HG02623 (cell line): ENCODE data around the gene FNDC5.

ENCODE experiments used
- ATAC-seq: cut with Tn5 transposase; IDR thresholded peaks from one replicate; pipeline ENCODE4 v1.9.1; 2021; ENCODE audit warnings: moderate library complexity; ENCODE audit not compliant: unreplicated experiment

The FNDC5 gene

DNA sequence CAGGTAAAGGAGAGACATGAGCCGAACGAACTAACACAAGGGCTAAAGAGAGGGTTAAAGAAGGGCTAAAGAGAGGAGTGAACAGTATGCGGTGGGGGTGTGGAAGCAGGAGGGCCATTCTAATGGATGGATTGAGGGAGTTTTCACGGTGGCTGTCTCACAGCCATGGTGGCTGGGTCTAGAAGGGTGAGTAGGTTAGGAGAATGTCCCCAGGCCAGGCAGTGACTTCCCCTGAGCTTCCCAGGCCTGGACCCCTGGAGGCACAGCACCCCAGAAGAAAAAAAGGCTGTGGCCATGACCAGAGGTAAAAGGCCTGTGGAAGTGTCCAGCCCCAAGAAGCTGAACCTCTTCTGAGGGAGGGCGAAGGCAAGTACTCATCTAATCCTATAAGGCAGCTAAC is 3.6 kb downstream of the FNDC5 start:
- ATAC-seq = no peak

DNA sequence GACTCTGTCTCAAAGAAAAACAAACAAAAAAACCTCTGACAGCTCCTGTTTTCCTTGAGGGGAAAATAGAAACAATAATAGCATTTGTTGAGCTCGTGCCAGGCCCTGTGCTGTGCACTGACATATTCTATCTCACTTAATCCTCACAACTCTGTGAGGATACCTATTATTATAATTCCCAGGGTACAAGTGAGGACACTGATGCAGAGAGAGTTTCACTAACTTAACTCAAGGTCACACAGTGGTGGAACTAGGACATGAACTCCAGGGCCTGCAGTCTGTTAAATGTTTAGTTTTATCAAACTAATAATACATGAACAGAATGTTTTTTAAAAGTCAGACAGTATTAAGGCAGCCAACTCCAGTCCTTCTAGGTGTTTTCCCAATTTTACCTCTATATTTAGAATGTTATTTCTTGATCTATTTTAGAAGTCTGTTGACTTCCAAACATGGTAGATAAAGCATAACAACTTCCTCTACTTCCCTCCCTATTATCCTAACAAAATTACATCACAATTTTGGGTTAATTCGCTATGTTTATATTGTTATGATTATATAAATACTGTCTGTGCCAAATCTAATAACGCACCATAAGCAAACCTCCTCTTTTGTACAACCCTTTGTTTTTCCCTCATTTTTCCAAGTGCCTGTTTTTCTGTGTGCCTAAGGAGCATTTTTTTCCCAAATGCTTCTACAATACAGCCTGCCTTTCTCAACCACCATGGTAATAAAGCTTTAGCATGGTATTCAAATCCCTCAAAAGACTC is 4.9 kb downstream of the FNDC5 start:
- no peak for ATAC-seq

DNA sequence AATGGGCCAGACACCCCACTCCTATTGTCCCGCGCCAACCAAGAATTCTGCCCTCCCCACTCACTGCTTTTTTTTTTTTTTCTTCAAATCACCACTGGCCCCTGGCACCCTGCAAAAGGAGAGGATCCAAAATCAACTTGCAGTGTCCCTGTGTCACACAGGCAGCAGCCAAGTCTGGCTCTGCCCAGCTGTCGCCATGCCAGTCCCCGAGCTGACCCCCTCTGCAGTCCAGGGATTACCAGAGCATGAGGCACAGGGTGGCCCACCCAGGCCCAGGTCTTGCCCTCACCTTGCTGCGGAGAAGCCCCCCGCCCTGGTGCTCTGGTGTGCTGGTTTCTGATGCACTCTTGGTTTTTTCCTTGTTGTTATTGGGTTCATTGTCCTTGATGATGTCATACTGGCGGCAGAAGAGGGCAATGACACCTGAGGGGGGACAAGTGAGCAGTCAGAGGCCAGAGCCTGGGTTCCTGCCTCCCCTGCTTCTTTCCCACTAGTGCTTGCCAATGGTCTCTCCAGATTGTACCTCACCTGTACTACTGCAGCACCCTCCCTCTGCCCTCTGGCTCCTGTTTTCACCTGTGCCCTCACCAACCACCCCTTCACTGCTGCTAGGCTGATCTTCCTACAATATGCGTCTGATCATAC is 6.2 kb downstream of the FNDC5 start:
- ATAC-seq = no peak

DNA sequence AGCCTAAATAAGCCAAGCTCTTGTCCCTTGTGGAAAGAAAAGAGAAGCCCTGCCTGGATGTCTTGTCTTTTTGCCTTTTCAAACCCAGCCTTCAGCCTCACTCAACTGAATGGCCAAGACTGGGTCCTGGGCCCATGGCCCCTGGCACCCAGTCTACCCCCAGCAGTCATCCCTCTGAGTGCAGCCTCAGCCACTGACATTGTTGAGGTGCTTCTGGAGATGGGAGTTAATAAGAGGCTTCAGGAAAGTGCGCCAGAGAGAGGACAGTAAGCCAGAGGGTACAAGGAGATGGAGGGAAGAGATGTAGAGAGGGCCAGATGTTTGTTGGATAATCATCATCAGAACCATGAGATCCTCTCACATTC is 6.8 kb downstream of the FNDC5 start:
- no peak for ATAC-seq

DNA sequence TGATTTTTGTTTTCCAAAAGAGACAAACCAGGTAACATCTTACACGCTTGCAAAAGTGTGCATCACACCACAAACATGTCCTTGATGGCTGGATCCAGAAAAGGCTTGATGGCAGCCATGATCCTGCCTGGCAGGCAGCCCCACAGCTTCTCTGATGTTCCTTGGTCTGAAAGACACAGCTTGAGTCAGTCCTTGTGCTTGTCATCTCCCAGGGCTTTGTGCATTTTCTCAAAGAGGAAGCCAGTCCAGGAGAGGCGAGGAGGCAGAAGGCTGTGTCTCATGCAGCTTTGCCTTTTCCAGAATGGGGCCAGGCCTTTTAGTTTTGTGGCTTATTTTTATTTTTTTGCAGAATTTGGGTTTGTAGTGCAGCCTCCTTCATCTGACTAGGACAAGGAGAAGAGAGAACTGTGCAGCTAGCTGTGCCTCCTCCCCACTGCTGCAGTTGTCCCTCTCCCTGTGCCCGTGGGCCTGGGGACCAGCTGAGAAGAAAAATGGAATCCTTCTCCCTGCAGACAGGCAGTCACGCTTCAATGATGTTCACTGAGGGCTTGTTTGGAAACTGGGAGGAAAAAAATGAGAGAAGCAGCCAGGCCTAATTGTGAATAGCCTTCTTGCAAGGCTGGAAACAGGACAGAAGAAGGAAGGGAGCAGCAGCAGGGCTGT is 7.4 kb downstream of the FNDC5 start:
- no peak for ATAC-seq

DNA sequence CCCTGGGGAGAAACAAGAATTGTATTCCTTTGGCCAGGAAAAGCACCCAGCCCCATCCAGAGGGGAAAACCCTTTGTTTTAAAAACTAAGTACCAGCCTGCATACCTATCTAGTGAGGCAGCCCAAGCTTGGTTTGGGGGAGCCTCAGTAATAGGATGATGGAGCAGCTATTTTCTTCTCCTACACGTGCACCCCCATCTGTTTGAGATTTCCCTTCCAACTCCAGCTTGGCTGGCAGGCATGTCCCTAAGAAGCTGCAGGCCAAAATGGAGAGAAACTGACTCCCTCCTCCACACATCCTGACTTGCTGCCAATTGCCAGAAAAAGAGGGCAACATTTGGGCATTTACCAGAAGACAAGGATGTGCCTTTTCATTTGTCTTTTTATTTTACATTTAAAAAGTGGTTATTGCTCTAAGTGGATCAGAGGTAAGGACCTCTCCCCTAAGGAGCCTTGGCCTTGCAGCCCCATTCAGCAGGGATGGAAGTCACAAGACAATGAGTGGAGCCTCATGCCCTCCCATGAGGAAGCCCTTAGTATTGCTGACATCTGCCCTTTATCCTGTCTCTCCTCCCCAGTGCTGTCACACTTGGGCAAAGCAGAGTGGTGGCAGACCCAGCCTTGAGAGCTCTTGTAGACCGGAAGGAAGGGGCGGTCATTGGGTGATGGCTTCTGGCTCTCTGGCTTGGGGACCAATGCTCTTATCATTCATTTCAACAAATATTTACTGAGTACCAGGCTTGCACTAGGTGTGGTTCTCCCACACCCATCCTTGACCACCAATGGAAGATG is 8.6 kb downstream of the FNDC5 start:
- ATAC-seq = no peak

DNA sequence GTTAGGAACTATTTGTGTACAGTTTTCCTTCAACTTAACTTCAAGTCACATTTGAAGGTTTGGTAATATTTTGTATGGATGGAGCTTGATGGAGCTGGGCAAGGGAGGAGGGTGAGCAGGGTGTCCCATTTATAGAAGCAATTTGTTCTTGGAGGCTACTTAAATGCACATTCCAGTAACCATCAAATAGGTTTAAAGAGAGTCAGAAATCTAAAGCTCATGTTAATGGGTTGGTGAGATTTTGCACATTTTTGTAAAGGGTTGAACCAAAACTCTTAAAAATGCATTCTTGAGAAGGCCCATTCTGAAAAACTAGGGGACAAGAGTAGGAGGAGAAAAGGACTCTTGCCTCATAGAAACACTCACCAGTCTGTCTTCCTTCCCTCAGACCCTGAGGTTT is 10.1 kb downstream of the FNDC5 start:
- ATAC-seq = no peak

DNA sequence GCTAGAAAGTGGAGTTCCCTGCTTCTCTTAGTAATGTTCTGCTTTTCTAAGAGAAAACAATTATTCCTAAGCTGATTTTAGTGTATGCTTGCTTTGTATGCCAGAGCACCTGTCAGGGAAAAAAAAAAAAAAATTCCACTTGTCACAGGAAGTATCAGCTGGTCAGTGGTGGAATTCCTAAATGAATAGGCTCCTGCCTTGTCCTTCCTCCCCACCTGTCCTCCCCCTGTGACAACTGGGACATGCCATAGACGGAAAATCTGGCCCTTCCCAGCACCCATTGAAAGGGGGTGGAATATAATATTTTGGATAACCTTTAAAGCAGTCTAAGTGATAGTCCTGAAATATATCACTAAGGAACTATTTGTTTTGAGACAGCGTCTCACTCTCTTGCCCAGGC is 10.8 kb downstream of the FNDC5 start:
- ATAC-seq = no peak

DNA sequence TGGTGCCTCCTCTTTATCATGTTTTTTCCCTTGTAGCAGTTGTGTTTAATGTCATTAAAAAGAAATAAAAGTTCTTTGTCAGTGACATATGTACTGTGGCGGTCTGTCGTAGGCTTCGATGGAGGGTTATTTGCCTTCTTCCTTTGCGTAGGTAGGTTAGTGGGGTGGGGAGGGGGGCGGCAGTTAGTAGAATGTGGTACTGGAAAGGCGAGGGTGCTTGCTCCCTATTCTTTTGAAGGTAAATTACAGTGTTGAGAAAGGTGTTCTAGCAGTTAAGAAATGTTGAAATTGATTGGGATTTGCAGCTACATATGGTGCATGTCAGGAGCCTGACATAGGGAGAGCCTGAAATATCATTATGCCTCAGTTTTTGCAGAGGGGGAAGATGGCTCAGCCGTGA is 11.9 kb downstream of the FNDC5 start:
- ATAC-seq = no peak

DNA sequence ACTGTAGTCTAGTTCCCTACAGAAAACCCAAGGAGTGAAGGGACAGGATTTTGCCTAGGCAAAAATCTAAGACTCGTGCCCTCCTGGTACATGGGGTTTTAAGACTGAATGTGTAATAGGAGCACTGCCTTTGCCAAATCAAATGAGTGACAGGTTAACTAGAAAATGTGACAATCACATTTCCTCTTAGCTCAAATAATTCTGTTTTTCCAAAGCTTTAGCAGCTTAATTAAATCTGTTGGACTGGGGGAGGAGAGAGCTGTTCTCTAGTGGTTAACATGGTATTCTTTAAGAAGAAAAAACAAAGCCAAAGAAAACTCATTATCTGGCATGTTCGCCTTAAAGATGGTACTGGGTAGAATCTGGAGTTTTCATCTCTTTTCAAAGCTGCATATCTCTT is 12.6 kb downstream of the FNDC5 start:
- ATAC-seq = no peak

DNA sequence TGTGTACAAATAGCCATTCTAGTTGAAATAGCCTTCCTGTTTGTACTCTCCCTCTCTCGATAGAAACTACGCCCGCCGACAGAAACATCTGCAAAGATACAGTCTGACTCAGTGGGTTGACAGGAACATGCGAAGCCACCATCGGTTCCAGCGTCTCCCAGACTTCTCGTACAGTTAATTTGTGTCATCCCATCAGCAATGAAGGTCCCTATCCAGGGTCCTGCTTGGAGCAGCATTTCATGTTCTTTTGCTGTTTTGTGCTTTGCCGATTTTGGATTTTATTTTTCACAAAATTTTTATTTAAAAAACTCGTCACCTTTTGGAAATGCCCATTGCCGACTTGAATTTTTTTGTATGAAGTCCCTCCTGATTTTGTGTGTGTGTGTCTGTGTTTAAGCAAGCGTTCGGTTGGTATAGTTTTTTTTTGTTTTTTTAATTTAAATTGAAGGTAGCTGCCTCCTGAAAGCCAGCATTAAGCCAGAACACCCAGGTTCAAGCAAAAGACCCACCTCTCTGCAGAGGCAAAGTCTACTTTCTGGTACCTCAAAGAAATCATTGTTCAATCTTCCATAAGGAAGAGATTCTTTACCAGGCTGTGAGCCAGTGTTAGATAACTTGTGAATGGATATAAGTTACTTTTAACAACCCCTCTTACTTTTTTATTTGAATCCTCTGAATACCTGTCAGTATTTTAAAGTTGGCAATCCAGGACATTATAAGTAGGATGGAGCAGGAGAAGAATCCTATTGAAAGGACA is 14.7 kb downstream of the FNDC5 start:
- ATAC-seq = no peak

DNA sequence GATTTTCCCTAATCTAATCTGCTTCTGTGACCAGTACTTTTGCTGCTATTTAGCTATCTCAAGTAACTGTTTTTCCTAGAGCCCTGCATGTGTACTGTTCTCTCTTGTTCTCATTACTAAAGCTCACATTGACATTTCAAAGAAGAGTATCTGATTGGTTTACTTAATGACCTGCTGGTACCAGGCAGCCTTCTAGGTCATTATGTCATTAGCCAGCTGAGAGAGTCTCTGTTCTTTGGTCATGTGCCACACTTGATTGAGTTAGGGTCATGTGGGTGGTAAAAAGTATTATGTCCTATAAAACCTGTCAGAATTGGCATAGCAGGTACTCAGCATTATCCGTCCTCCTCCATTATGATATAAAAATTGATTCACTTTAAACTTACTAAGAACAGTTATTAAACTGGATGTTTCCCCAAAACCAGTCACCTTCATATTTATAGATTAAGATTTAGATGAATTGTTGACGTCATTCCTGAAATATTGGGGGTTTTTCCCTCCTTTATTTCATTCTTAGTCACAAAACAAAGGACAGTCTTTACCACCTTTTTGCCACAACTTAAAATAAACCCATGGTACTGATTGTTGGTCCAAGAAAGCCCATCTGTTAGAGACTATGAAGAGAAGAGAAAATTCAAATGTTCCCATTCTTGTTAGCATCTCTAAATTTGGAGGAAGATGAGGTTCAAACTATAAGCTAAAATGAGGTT is 22.2 kb downstream of the FNDC5 start:
- no peak for ATAC-seq

DNA sequence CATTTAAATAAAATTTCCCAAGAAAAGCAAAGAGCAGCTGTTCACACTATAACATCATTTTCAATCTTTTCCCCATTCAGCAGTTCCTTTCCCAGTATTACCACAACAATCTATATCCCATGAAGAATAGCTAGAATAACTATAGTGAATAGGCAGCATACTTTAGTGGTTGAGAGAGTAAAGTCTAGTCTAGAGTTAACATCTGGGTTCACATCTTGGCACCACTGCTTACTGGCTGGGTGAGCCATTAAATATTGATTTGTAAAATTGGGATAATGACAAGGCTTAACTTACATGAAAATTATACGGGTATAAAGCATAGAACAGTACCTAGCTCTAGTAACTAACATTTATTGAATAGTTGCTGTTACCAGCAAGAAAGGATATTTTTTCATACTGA is 38.8 kb downstream of the FNDC5 start:
- no peak for ATAC-seq

DNA sequence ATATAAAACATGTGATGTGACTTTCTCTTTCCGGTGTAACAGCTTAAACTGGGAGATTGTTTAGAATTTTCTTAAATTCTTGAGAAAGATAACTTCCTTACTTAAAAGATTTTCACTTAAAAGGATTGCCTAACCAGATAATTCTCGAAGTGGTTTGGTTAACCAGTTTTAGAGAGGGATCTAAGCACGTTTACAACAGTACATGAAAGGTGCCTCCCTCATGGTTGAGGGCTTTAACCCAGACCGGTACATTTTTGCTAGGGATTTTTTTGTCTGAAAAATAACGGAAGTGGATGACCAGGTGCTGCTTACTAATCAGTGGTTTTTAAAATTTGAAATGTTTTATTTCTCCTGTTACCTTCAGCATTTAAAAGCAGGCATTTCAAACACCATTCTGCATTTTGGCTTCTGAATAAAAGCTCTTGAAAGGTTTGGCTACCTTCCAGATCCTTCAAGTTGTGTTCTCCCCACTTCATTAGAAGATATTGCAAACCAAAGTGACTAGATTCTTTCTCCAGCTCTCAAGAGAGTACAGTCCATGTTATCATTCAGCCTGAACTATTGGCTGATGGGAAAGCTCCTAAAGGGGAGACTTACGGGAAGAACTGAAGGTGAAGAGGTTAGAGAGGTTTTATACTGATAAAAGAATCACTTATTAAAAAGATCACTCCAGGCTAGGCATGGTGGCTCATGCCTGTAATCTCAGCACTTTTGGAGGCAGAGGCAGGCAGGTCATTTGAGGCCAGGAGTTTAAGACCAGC is 40.4 kb downstream of the FNDC5 start:
- no peak for ATAC-seq

DNA sequence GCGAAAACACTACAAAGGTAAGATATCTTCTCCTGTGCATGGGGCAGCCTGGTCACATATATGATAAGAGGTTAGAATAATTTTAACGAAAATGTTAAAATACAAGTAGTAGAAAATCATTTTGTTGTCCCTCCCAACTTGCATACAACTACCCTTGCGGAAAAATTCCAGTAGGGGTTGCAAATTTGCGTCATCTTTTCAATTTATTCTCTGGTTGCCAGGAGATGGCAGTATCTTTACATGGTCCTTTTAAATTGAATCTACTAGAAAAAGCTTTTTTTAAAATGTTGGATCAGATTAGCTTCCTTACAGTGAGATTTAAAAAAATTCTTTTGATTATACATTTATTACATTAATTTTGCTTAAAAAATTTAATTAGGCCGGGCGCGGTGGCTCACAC is 42.4 kb downstream of the FNDC5 start:
- ATAC-seq = no peak

DNA sequence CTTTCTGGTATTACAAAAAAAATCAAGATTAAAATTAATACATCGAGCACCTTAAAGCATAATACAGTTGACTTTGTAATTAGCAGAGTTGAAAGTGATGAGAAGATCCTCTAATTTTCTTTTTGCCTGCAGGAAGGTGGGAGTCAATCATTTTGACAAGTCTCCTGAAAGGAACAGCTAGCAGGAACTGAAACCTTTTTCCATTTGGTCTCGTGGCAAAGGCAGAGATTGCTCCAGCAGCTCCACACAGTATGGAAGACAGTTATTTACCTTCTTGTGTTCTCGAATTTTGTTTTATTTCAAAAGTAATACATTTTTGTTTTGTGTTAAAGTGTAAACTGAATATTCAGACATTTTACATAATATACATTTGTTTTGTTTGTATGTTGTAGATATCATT is 45.5 kb downstream of the FNDC5 start:
- ATAC-seq = no peak

DNA sequence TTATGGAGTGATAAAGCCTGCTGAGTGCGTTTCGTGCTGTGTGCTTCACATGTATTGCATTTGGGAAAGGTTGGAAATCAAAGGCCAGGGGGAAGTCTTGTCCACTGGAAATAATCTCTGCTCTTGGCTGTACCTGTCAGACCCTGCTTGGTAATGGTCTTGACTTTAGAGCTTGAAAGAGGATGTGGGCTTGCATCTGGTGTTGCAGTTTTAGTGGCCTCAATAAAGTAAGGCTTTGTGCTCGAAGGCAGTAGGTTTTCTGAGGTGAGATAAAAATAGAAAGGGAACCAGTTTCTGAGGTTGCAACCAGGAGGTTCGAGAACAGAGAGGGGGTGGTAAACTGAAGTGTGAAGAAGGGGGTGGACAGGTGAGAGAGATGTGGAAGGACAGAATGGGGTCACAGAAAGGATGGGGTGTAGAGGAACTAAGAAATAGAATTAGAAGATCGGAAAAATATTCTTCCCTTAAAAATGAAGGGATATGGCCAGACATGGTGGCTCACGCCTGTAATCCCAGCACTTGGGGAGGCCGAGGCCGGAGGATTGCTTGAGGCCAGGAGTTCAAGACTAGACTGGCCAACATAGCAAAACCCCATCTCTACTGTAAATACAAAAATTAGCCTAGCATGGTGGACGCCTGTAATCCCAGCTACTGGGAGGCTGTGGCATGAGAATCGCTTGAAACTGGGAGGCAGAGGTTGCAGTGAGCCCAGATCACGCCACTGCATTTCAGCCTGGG is 51.7 kb downstream of the FNDC5 start:
- peak; percentile 28 for ATAC-seq

DNA sequence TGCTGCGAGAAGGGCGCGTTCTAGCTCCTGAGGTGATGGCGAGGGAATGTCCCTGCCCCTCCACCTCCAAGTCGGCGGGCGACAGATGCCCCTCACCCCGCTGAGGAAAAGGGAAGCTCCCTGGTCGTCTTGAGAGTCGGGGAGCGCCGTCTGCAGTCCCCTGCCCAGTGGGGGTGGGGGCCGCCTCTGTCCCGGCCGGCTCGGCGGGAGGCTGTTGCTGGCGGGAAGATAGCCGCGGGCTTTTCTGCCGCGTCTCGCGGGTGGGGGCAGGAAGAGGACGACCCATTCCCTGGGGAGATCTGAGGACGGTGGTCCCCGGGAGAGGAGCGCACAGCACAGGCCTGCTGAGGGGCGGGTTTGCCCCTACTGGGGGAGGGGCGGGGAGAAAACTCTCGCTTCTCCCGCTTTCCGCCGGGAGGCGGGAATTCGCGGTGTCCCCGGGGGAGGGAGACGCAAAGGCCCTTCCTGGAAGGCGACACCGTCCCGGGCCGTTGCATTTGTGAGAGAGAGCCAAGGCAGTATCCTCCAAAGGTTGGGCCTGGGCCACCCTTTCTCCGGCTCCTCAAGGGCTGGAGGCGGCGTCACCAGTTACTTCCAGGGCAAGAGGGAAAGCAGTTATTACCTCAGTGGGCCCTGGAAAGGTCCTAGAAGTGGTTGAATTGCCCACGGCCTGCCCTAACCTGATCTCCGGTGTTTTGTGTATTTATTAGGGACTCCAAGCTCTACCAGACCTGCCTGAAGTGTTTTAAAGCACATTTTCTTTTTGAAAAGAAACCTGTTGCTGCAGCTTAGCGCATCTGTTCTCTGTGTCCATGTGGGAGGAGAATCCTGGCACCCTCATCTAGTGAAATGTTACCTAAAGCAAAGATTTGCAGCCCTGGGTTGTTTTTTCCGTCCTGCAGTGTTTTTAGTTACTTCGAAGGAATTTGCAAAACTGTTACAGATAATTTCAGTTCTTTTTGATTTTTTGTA is 52.6 kb downstream of the FNDC5 start:
- ATAC-seq = peak; percentile 15
